HepG2 (cell line): ENCODE data around the gene KLK14. TPM values are rescaled to one million over a fixed set of nuclear protein-coding genes. Genes with fewer than 3 reads are reported as not detected.

Experiments used
- AHDC1 ChIP-seq: sonication (generic); formaldehyde crosslinking; IDR thresholded peaks from 2 replicates; pipeline ENCODE4 v1.5.1; 2020; ENCODE audit warnings: mild to moderate bottlenecking, missing genetic modification reagents, borderline replicate concordance
- ATF2 ChIP-seq: sonication (generic); formaldehyde crosslinking; IDR thresholded peaks from 2 replicates; pipeline ENCODE4 v1.4.0; 2020; ENCODE audit warnings: missing genetic modification reagents
- FOXK1 ChIP-seq: sonication (generic); formaldehyde crosslinking; IDR thresholded peaks from 2 replicates; pipeline ENCODE4 v1.4.0; 2020; ENCODE audit warnings: low read depth, missing genetic modification reagents, borderline replicate concordance
- HCFC1 ChIP-seq: fragments of 150-350 bp; IDR thresholded peaks from 2 replicates; pipeline ENCODE4 v1.6.1; 2014; ENCODE audit warnings: low read depth, low read length
- KAT8 ChIP-seq: IDR thresholded peaks from 2 replicates; pipeline ENCODE4 v1.6.1; 2016; ENCODE audit warnings: missing genetic modification reagents, missing compliant biosample characterization
- KDM2A ChIP-seq: sonication (generic); formaldehyde crosslinking; IDR thresholded peaks from 2 replicates; pipeline ENCODE4 v1.4.0; 2020; ENCODE audit warnings: low read depth, missing genetic modification reagents, borderline replicate concordance
- MAF1 ChIP-seq: sonication (generic); formaldehyde crosslinking; IDR thresholded peaks from 2 replicates; pipeline ENCODE4 v1.5.0; 2020; ENCODE audit warnings: missing genetic modification reagents, borderline replicate concordance
- POGK ChIP-seq: sonication (generic); formaldehyde crosslinking; conservative IDR thresholded peaks from 2 replicates; pipeline ENCODE4 v1.8.0; 2022; ENCODE audit warnings: mild to moderate bottlenecking, moderate library complexity, missing genetic modification reagents
- POGZ ChIP-seq: sonication (generic); formaldehyde crosslinking; IDR thresholded peaks from 2 replicates; pipeline ENCODE4 v1.4.0; 2020; ENCODE audit warnings: mild to moderate bottlenecking, missing genetic modification reagents
- PREB ChIP-seq: sonication (generic); formaldehyde crosslinking; IDR thresholded peaks from 2 replicates; pipeline ENCODE4 v1.4.0; 2020; ENCODE audit warnings: missing genetic modification reagents
- ZNF281 ChIP-seq: sonication (generic); formaldehyde crosslinking; IDR thresholded peaks from 2 replicates; pipeline ENCODE4 v1.4.0; 2020; ENCODE audit warnings: missing genetic modification reagents, borderline replicate concordance
- ZNF335 ChIP-seq: sonication (generic); formaldehyde crosslinking; IDR thresholded peaks from 2 replicates; pipeline ENCODE4 v1.4.0; 2020; ENCODE audit warnings: missing genetic modification reagents
- ZNF572 ChIP-seq: sonication (generic); formaldehyde crosslinking; IDR thresholded peaks from 2 replicates; pipeline ENCODE4 v1.5.1; 2020; ENCODE audit warnings: mild to moderate bottlenecking, missing genetic modification reagents
- ZNF619 ChIP-seq: sonication (generic); formaldehyde crosslinking; IDR thresholded peaks from 2 replicates; pipeline ENCODE4 v1.4.0; 2020; ENCODE audit warnings: mild to moderate bottlenecking, missing genetic modification reagents
- ZNF766 ChIP-seq: sonication (generic); formaldehyde crosslinking; IDR thresholded peaks from 2 replicates; pipeline ENCODE4 v1.5.0; 2020; ENCODE audit warnings: missing genetic modification reagents, borderline replicate concordance
- polyA plus RNA-seq, 8 experiments: library from polyadenylated mRNA; depleted of rRNA in 3 of 8; stranded (reverse) in 7 of 8; unstranded in 1 of 8; fragments of >200 nt; fragmentation: Illumina TruSeq in 4 of 8; extraction: Trizol in 4 of 8; gene quantifications; 2 replicates each; pipeline versions ENCODE4 v1.2.1 to v1.2.3, GENCODE V29; 2011 to 2016; ENCODE audit warnings: low read depth in 4 of 8, missing spikeins in 1 of 8, mixed read lengths in 1 of 8; ENCODE audit not compliant: insufficient read depth in 1 of 8
- total RNA-seq, 5 experiments: library from RNA; depleted of rRNA; stranded (reverse); fragments of >200 nt; fragmentation: Illumina TruSeq; extraction: Trizol; gene quantifications; 2 replicates each; pipeline ENCODE4 v1.2.3, GENCODE V29; 2016; ENCODE audit warnings: low read depth in 1 of 5

The KLK14 gene
- total and polyA plus RNA-seq, 2 of the 13 experiments (the other 11 are each of a cell fraction or from before 2014, with no cell fraction given), result not detected

GRCh38 chr19:51108066-51108804 is 25.5 kb upstream of the KLK14 start, which contains the start of gene CTU1 (continued):
- no peak for TF ChIP-seq AHDC1
- TF ChIP-seq PREB (CRISPR knock-in tag), result no peak
- peak; percentile 76 for TF ChIP-seq ATF2 (CRISPR knock-in tag)
- TF ChIP-seq ZNF766 (CRISPR knock-in tag), result peak; percentile 69; the same call in 1 of the 2 replicates
- peak; percentile 67; the same call in 1 of the 2 replicates for TF ChIP-seq POGK (CRISPR knock-in tag)
- TF ChIP-seq ZNF619 (CRISPR knock-in tag), result peak; percentile 79; the same call in 1 of the 2 replicates
- peak; percentile 57; the same call in 1 of the 2 replicates for TF ChIP-seq POGZ
- TF ChIP-seq ZNF281, result peak; percentile 92
- TF ChIP-seq KAT8 (CRISPR knock-in tag), result peak; percentile 90
- 0 out of 2 replicates have a peak, but pooled peaks have one; percentile 11 for TF ChIP-seq MAF1
- peak; percentile 70; the same call in 1 of the 2 replicates for TF ChIP-seq ZNF335
- peak; percentile 98 for TF ChIP-seq HCFC1
- peak; percentile 73; the same call in 1 of the 2 replicates for TF ChIP-seq ZNF572 (CRISPR knock-in tag)
- TF ChIP-seq FOXK1 (CRISPR knock-in tag), result peak; percentile 92
- peak; percentile 55 for TF ChIP-seq KDM2A (CRISPR knock-in tag)
